HL-60 (cell line): ENCODE data around the gene R3HDM1.
"Not testable (repeated sequence)": the region's sequence is repeated elsewhere in the genome, so short reads cannot be mapped to it uniquely, and the experiment has no call there.

ENCODE experiments used
- DNase-seq, 2 experiments: peaks; one replicate each; pipeline ENCODE4 v3.0.0-alpha.2; 2010 to 2020; ENCODE audit warnings: low read depth in 1 of 2, low spot score in 1 of 2
- H3K27ac ChIP-seq: fragments of 250-450 bp; sonication (Bioruptor Pico); replicated peaks from 2 replicates; pipeline ENCODE4 v1.5.1; 2020; ENCODE audit warnings: mild to moderate bottlenecking, moderate library complexity
- H3K27me3 ChIP-seq: fragments of 250-450 bp; sonication (Bioruptor Pico); 2 replicates; pipeline ENCODE4 v1.5.1; 2021; ENCODE audit warnings: mild to moderate bottlenecking, moderate library complexity; ENCODE audit not compliant: insufficient read depth, poor library complexity, severe bottlenecking
- H3K4me3 ChIP-seq: replicated peaks from 2 replicates; pipeline ENCODE4 v1.5.1; 2011; ENCODE audit warnings: mild to moderate bottlenecking, control low read depth, low read length; ENCODE audit not compliant: insufficient read depth
- CTCF ChIP-seq: IDR thresholded peaks from one replicate; pipeline ENCODE4 v1.5.1; 2011; ENCODE audit warnings: low read length, control low read depth, inconsistent platforms; ENCODE audit not compliant: insufficient read depth
- GABPA ChIP-seq: IDR thresholded peaks from 2 replicates; pipeline ENCODE4 v1.6.1; 2012; ENCODE audit warnings: low read depth
- POLR2AphosphoS5 ChIP-seq: IDR thresholded peaks from 2 replicates; pipeline ENCODE4 v1.6.1; 2012; ENCODE audit warnings: low read depth
- REST ChIP-seq: IDR thresholded peaks from 2 replicates; pipeline ENCODE4 v1.6.1; 2012; ENCODE audit warnings: low read depth; ENCODE audit not compliant: insufficient replicate concordance
- SPI1 ChIP-seq: IDR thresholded peaks from 2 replicates; pipeline ENCODE4 v1.6.1; 2012; ENCODE audit warnings: low read depth, mild to moderate bottlenecking, borderline replicate concordance

The R3HDM1 gene

GRCh38 chr2:135494503-135494902, 36.8 kb upstream of the R3HDM1 start:
- DNase-seq = peak in 1 of 2 experiments; percentile 16
- Histone ChIP-seq H3K27me3 (no peaks in the 10 kb centered on the region), H3K4me3 (no peak overlapping the region), H3K27ac (no peak overlapping the region)
- no peak for TF ChIP-seq GABPA
- TF ChIP-seq REST = no peak
- no peak for TF ChIP-seq SPI1
- no peak for TF ChIP-seq POLR2AphosphoS5
- TF ChIP-seq CTCF = no peak

GRCh38 chr2:135494917-135495316, 36.4 kb upstream of the R3HDM1 start:
- Histone ChIP-seq H3K27me3 (no peaks in the 10 kb centered on the region), H3K27ac (no peak overlapping the region), H3K4me3 (no peak overlapping the region)
- no peak for DNase-seq
- TF ChIP-seq SPI1 (no peak), REST (no peak), GABPA (no peak), CTCF (no peak), POLR2AphosphoS5 (no peak)

GRCh38 chr2:135498588-135498987, 32.7 kb upstream of the R3HDM1 start:
- H3K4me3 ChIP-seq, H3K27ac ChIP-seq, DNase-seq, H3K27me3 ChIP-seq: not testable (repeated sequence)

- TF ChIP-seq GABPA = no peak
- TF ChIP-seq CTCF = no peak
- DNase-seq = no peak
- Histone ChIP-seq H3K27me3 (no peaks in the 10 kb centered on the region), H3K27ac (no peak overlapping the region), H3K4me3 (no peak overlapping the region)
Observed at GRCh38 chr2:135504811-135505210, 26.5 kb upstream of the R3HDM1 start.

- TF ChIP-seq REST (no peak), CTCF (no peak), POLR2AphosphoS5 (no peak), GABPA (no peak), SPI1 (no peak)
- Histone ChIP-seq H3K27me3 (no peaks in the 10 kb centered on the region), H3K4me3 (no peak overlapping the region), H3K27ac (no peak overlapping the region)
- DNase-seq = no peak
Observed at GRCh38 chr2:135510577-135510976, 20.7 kb upstream of the R3HDM1 start.
